Measurements from ENCODE around the gene OXCT1. TPM values are rescaled to one million over a fixed set of nuclear protein-coding genes. Genes with fewer than 3 reads are reported as not detected.
A peak's percentile ranks its signal among the peaks of the same experiment; 100 is the strongest.

Gene OXCT1
- polyA plus RNA-seq (ENCODE audit: insufficient read length): 11.6 TPM

- peak; percentile 82 for DNase-seq
Measured at GRCh38 chr5:41869724-41870626, at the start of gene OXCT1. TSS of gene OXCT1 (minus strand) at chr5:41870425. CDS start at chr5:41870358, 67 bp downstream.

- no peak for DNase-seq
Measured at GRCh38 chr5:41918105-41918504, 47.9 kb upstream of the OXCT1 start.

GRCh38 chr5:41908374-41909079 is 38.3 kb upstream of the OXCT1 start:
- no peak for DNase-seq

GRCh38 chr5:41906151-41906550 is 35.9 kb upstream of the OXCT1 start:
- no peak for DNase-seq

- DNase-seq: peak; percentile 99
Measured at GRCh38 chr5:41903892-41904799, 33.9 kb upstream of the OXCT1 start, which contains the start of gene RIMOC1. TSS of gene RIMOC1 (plus strand) at chr5:41904344. CDS start at chr5:41904368, 24 bp downstream.

GRCh38 chr5:41903382-41903891 is 33.2 kb upstream of the OXCT1 start:
- DNase-seq: no peak

- no peak for DNase-seq
Measured at GRCh38 chr5:41896230-41896629, 26.0 kb upstream of the OXCT1 start.

GRCh38 chr5:41893074-41893851 is 23.0 kb upstream of the OXCT1 start:
- DNase-seq: no peak

GRCh38 chr5:41892031-41892430 is 21.8 kb upstream of the OXCT1 start:
- DNase-seq: no peak

- DNase-seq: no peak
Measured at GRCh38 chr5:41891066-41891707, 21.0 kb upstream of the OXCT1 start.

- no peak for DNase-seq
Measured at GRCh38 chr5:41885286-41885685, 15.1 kb upstream of the OXCT1 start.

GRCh38 chr5:41883936-41884335 is 13.7 kb upstream of the OXCT1 start:
- no peak for DNase-seq

GRCh38 chr5:41883243-41883642 is 13.0 kb upstream of the OXCT1 start:
- no peak for DNase-seq

GRCh38 chr5:41882765-41883164 is 12.5 kb upstream of the OXCT1 start:
- no peak for DNase-seq

GRCh38 chr5:41878643-41879478 is 8.6 kb upstream of the OXCT1 start:
- DNase-seq: no peak

GRCh38 chr5:41878173-41878572 is 7.9 kb upstream of the OXCT1 start:
- no peak for DNase-seq

- no peak for DNase-seq
Measured at GRCh38 chr5:41877408-41877807, 7.2 kb upstream of the OXCT1 start.

GRCh38 chr5:41876678-41877077 is 6.5 kb upstream of the OXCT1 start:
- no peak for DNase-seq

- no peak for DNase-seq
Measured at GRCh38 chr5:41875121-41875520, 4.9 kb upstream of the OXCT1 start.

- no peak for DNase-seq
Measured at GRCh38 chr5:41874512-41875060, 4.4 kb upstream of the OXCT1 start.
